ENCODE measurements around the gene METTL24.
"Not testable (repeated sequence)": the region's sequence is repeated elsewhere in the genome, so short reads cannot be mapped to it uniquely, and the experiment has no call there.

METTL24 gene

DNA sequence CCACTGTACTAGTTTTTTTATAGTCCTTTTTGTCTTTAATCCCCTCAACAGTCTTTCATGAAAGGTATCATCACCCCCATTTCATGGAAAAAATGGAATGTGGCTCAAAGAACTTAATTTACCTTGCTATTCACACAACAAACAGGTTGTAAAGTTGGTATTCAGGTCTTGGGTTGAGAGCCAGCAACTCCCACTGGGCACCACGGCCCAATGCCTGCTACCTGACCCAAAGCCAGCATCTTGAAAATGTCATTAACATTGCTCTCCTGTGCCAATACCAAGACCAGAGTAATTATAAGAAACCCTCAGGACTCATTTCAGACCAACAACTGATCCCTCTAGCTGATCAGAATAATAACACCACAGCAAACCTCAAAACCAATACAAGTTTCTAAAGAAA lies 75.7 kb downstream of the METTL24 start:
- no peak overlapping the region for H3K27ac ChIP-seq
- TF ChIP-seq, protein P1, sequence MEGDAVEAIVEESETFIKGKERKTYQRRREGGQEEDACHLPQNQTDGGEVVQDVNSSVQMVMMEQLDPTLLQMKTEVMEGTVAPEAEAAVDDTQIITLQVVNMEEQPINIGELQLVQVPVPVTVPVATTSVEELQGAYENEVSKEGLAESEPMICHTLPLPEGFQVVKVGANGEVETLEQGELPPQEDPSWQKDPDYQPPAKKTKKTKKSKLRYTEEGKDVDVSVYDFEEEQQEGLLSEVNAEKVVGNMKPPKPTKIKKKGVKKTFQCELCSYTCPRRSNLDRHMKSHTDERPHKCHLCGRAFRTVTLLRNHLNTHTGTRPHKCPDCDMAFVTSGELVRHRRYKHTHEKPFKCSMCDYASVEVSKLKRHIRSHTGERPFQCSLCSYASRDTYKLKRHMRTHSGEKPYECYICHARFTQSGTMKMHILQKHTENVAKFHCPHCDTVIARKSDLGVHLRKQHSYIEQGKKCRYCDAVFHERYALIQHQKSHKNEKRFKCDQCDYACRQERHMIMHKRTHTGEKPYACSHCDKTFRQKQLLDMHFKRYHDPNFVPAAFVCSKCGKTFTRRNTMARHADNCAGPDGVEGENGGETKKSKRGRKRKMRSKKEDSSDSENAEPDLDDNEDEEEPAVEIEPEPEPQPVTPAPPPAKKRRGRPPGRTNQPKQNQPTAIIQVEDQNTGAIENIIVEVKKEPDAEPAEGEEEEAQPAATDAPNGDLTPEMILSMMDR (conservative IDR thresholded peaks at IDR 0.05), result no peak

DNA sequence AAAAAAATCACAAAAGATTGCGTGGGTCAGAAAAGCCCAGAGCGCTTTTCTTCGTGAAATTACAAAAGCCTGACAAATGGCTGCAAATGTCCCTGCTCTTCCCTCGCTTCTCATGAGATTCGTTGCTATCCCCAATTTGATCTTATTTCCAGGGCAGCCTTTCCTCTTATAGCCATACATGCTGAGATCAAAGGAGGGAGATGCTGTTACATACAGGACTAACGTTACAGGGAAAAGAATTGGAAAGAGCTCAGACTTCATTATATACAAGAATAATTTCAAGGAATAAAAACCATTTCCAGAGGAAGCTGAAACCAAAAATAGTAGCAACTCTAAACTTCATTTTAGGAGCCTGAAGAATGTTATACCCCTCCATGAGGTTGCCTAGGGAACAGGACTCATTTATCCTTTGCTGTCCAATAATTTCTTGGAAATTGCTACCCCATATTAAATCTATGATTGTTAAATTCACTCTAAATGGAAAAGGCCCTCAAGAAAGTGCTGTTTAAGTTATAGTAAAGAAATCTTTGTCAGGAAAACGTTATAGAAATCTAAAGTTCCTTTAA lies 81.0 kb downstream of the METTL24 start:
- H3K27ac ChIP-seq, result no peak overlapping the region
- TF ChIP-seq, protein P1 (conservative IDR thresholded peaks at IDR 0.05), result no peak

DNA sequence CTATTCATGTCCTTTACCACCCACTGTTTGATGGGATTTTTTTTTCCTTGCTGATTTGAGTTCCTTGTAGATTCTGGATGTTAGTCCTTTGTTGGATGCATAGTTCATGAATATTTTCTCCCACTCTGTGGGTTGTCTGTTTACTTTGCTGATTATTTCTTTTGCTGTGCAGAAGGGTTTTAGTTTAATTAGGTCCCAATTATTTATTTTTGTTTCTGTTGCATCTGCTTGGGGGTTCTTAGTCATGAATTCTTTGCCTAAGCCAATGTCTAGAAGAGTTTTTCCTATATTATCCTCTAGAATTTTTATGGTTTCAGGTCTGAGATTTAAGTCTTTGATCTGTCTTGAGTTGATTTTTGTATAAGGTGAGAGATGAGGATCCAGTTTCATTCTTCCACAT lies 85.4 kb downstream of the METTL24 start:
- not testable (repeated sequence) for H3K27ac ChIP-seq

DNA sequence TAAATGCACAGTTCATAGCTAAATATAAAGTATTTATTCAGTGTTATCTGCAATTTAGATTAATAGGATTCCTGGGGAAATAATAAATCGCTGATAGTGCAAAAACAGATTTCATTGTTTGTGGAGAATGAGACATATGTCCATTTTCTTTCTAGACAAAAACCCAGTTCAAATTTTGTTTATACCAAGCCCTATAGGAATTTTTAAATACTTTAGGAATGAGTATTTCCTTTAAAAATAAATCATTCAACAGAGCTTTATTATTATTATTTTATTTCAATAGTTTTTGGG lies 86.5 kb downstream of the METTL24 start:
- H3K27ac ChIP-seq, result no peak overlapping the region
- TF ChIP-seq, protein P1 (conservative IDR thresholded peaks at IDR 0.05), result no peak

DNA sequence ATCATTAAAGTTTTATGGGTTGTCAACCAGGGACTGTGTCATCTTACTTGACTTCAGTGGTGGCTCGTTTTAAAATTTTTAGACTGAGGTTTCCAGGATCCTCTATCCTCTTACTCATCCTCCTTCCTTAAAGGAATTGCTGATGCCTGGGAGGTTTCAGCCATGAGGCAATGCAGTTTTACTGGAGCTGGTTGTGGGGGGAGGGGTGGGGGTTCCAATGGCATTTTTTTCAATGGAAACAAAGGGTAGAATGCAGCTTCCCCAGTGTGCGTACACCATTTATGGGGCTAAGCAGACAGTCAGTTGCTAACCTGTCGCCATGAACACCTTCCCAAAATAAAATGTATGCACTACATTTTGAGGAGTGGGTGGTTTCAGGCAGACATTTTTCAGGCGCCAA lies 88.0 kb downstream of the METTL24 start:
- TF ChIP-seq, protein P1 (conservative IDR thresholded peaks at IDR 0.05), result no peak
- H3K27ac ChIP-seq, result no peak overlapping the region

DNA sequence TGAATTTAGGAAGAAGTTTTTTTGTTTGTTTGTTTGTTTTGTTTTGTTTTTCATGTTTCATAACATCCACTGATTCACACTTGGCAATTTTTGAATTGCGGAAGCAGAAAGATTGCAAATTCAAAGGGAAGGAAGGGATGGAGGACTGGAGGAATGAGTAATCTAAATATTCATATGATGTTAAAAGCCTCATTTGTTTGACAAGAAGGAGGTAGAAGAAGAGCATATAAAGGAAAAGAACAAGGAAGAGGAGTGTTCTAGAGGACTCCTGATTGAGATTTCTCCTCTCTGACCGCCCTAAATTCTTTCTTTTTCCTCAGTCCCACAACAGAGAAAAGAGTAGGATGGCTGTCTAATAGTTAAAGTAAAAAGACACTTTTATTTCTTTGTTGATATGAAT lies 88.5 kb downstream of the METTL24 start:
- TF ChIP-seq, protein P1 (conservative IDR thresholded peaks at IDR 0.05), result no peak
- no peak overlapping the region for H3K27ac ChIP-seq

DNA sequence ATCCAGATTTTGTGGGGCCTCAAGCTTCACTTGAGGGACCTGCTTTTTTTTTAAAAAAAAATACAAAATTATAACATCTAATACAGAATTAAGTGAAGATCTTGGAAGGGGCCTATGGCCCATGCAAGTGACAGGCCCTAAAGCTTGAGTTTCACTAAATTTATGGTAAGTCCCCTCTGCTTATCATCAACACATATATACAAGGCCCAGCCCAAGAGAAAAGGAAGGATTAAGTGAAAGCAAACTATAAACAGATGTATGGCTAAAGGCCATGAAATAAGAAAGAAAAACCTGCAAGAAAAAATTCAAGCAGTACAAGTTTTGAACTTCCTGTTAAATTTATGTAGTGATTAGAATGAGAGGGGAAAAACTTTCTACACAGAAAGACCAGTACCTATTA lies 91.2 kb downstream of the METTL24 start:
- TF ChIP-seq, protein P1 (conservative IDR thresholded peaks at IDR 0.05), result no peak
- H3K27ac ChIP-seq, result no peak overlapping the region

DNA sequence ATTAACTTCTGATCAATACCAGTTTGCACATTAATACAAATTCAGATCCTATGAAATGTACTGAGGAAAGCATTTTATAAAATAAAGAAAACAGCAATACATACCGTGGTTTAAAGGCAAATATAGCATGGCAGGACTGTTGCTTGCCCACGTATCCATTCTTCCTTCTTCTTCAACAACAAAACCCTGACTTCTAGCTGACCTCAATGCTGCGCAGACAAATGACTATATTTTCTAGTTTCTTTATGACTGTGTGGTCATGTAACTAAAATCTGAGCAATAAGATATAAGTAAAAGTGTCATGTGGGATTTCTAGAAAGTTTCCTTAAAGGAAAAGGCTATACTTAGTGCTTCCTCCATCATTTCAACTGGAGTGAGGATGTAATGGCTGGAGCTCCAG lies 92.9 kb downstream of the METTL24 start:
- no peak overlapping the region for H3K27ac ChIP-seq
- TF ChIP-seq, protein P1 (conservative IDR thresholded peaks at IDR 0.05), result no peak

Data from VCaP (cell line).